C4-2B (cell line): Measurements from ENCODE around the gene LYRM1.

Experiments
- ZFX ChIP-seq: fragments of 450-650 bp; IDR thresholded peaks from 2 replicates; pipeline ENCODE4 v1.6.1; 2017
- TF ChIP-seq, protein P1 (sequence below): fragments of 450-650 bp; conservative IDR thresholded peaks from 2 replicates; pipeline ENCODE4 v1.5.1; 2017; ENCODE audit warnings: mild to moderate bottlenecking

DNA sequence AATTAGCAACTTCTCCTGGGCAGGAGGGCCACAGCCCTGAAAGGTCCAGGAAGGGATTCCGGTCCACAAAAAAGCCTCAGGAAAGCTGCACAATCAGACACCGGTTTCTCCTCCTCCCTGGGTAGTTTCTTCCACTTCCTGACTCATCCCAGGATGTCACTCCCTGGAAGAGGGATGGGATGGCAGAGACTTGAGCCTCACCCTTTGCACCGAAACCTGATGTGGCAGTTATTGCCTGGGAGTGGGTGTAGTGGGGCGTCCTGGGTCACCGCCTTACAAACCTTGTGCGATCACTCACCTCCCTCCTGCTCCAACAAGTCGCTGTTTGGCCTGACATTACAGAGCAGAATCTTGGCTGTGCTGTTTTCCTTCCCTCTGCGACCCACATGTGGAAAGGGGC lies 70.8 kb downstream of the LYRM1 start:
- TF ChIP-seq, protein P1, sequence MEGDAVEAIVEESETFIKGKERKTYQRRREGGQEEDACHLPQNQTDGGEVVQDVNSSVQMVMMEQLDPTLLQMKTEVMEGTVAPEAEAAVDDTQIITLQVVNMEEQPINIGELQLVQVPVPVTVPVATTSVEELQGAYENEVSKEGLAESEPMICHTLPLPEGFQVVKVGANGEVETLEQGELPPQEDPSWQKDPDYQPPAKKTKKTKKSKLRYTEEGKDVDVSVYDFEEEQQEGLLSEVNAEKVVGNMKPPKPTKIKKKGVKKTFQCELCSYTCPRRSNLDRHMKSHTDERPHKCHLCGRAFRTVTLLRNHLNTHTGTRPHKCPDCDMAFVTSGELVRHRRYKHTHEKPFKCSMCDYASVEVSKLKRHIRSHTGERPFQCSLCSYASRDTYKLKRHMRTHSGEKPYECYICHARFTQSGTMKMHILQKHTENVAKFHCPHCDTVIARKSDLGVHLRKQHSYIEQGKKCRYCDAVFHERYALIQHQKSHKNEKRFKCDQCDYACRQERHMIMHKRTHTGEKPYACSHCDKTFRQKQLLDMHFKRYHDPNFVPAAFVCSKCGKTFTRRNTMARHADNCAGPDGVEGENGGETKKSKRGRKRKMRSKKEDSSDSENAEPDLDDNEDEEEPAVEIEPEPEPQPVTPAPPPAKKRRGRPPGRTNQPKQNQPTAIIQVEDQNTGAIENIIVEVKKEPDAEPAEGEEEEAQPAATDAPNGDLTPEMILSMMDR, result no peak
- no peak for TF ChIP-seq ZFX
